ENCODE measurements around the gene CACNA1S. TPM values are rescaled to one million over a fixed set of nuclear protein-coding genes. Genes with fewer than 3 reads are reported as not detected.

Gene CACNA1S
- total and polyA plus RNA-seq, 2 of the 4 experiments (the other 2 are of a cell fraction), result not detected

DNA sequence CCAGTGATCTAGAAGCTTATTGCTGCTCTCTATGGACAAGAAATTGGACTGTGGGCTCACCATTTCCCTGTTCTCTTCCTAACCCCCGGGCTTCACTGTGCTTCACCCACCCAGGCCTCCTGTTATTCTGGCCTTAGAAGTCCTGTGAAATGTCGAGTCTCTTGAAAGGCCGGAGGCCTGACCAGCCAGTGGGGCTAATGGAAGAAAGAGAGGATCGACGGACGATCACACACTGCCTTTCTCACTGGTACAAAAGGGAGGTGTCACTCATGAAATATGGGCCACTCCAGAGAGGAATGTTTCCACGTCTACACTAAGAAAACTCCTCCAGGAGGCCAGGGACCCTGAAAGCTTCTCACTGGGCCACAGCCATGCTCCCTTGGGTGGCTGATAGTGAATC, 36.1 kb downstream of the CACNA1S start:
- Histone ChIP-seq H2AK5ac (ENCODE audit: low read depth, low read length) (no peak overlapping the region), H2BK20ac (ENCODE audit: low read depth, low read length) (no peak overlapping the region), H3K56ac (ENCODE audit: extremely low read depth, insufficient read depth, low read length) (no peak overlapping the region), H4K5ac (ENCODE audit: low read depth, low read length) (no peak overlapping the region), H3K27me3 (ENCODE audit: control insufficient read depth, insufficient read depth, low read length) (peaks cover 74% of the 10 kb centered on the region), H3K14ac (replicated peaks; ENCODE audit: low read depth, low read length) (no peak overlapping the region), H3K4me1 (ENCODE audit: control insufficient read depth, insufficient read depth, low read length) (no peaks in the 10 kb centered on the region), H4K20me1 (ENCODE audit: insufficient read depth, low read length) (no peaks in the 10 kb centered on the region), H2AFZ (replicated peaks; ENCODE audit: low read length, poor library complexity) (no peak overlapping the region), H4K8ac (ENCODE audit: low read depth in 2 of 2, low read length in 2 of 2) (no peak overlapping the region), H3K9me3 (ENCODE audit: control insufficient read depth, insufficient read depth, low read length) (no peaks in the 10 kb centered on the region), H2BK5ac (ENCODE audit: low read depth, low read length, poor library complexity, severe bottlenecking) (no peak overlapping the region), H4K91ac (ENCODE audit: insufficient read depth, low read depth, low read length) (no peak overlapping the region), H3K18ac (ENCODE audit: low read depth, low read length) (no peak overlapping the region), H3K4me3 (ENCODE audit: insufficient read depth, low read depth, low read length) (no peak overlapping the region), H3K9me1 (ENCODE audit: insufficient read depth, low read length) (no peaks in the 10 kb centered on the region), H2AK9ac (replicated peaks; ENCODE audit: low read depth, low read length, poor library complexity) (no peak overlapping the region), H3K27ac (ENCODE audit: insufficient read depth, low read length) (no peak overlapping the region), H3K36me3 (ENCODE audit: control insufficient read depth, insufficient read depth, low read length) (no peaks in the 10 kb centered on the region), H3K4me2 (ENCODE audit: low read depth, low read length) (no peak overlapping the region), H3K9ac (ENCODE audit: low read depth, low read length) (no peak overlapping the region), H2BK15ac (ENCODE audit: low read depth, low read length) (no peak overlapping the region), H3K79me1 (ENCODE audit: low read depth in 1 of 2, low read length in 2 of 2) (no peaks in the 10 kb centered on the region), H3K23ac (ENCODE audit: low read depth, low read length) (no peak overlapping the region), H2BK120ac (ENCODE audit: low read depth, low read length) (no peak overlapping the region), H3K4ac (ENCODE audit: low read depth, low read length) (no peak overlapping the region)
- ChIA-PET CTCF (no interaction called here), POLR2A (ENCODE audit: unreplicated experiment) (no interaction called here)
- BruUV-seq (replicated peaks), result no TSS peak
- intact Hi-C loops (cut with micrococcal nuclease), result no loop called here
- no CpG with 5 or more reads among the region's 7 CpGs for WGBS, 2 experiments (ENCODE audit: extremely low coverage in 2 of 2, insufficient read length in 1 of 2)
- no peak for TF ChIP-seq CHD1 (IDR thresholded peaks at IDR 0.05; ENCODE audit: low read depth, low read length)
- no peak for TF ChIP-seq SMC3 (IDR thresholded peaks at IDR 0.05; ENCODE audit: low read depth, low read length)
- TF ChIP-seq NFE2L2 (IDR thresholded peaks at IDR 0.05; ENCODE audit: low read depth, low read length), result no peak
- no peak for TF ChIP-seq BHLHE40 (IDR thresholded peaks at IDR 0.05; ENCODE audit: low read depth, low read length)
- no peak for TF ChIP-seq RAD21 (IDR thresholded peaks at IDR 0.05; ENCODE audit: low read length)
- TF ChIP-seq MAZ (IDR thresholded peaks at IDR 0.05; ENCODE audit: borderline replicate concordance, low read depth, low read length), result no peak
- TF ChIP-seq POLR2A (IDR thresholded peaks at IDR 0.05; ENCODE audit: low read depth, low read length), result no peak
- no peak for TF ChIP-seq FOS (IDR thresholded peaks at IDR 0.05; ENCODE audit: low read depth, low read length)
- no peak for TF ChIP-seq RFX5 (IDR thresholded peaks at IDR 0.05; ENCODE audit: low read depth, low read length)
- TF ChIP-seq RCOR1 (IDR thresholded peaks at IDR 0.05; ENCODE audit: insufficient replicate concordance, low read length), result no peak
- no peak for TF ChIP-seq USF2 (IDR thresholded peaks at IDR 0.05; ENCODE audit: low read depth, low read length)
- TF ChIP-seq CEBPB (IDR thresholded peaks at IDR 0.05; ENCODE audit: low read depth, low read length), result no peak
- TF ChIP-seq, protein P1, sequence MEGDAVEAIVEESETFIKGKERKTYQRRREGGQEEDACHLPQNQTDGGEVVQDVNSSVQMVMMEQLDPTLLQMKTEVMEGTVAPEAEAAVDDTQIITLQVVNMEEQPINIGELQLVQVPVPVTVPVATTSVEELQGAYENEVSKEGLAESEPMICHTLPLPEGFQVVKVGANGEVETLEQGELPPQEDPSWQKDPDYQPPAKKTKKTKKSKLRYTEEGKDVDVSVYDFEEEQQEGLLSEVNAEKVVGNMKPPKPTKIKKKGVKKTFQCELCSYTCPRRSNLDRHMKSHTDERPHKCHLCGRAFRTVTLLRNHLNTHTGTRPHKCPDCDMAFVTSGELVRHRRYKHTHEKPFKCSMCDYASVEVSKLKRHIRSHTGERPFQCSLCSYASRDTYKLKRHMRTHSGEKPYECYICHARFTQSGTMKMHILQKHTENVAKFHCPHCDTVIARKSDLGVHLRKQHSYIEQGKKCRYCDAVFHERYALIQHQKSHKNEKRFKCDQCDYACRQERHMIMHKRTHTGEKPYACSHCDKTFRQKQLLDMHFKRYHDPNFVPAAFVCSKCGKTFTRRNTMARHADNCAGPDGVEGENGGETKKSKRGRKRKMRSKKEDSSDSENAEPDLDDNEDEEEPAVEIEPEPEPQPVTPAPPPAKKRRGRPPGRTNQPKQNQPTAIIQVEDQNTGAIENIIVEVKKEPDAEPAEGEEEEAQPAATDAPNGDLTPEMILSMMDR (conservative IDR thresholded peaks at IDR 0.05; ENCODE audit: low read depth, low read length), result no peak
- no peak for TF ChIP-seq MAFK (IDR thresholded peaks at IDR 0.05; ENCODE audit: low read depth, low read length)
- no peak for TF ChIP-seq ELK1 (IDR thresholded peaks at IDR 0.05; ENCODE audit: borderline replicate concordance, low read depth, low read length)
- in situ Hi-C loops (cut with MboI; ENCODE audit: low sequenced_read_pairs), result no loop called here
- dilution Hi-C loops (cut with HindIII; ENCODE audit: low sequenced_read_pairs, unreplicated experiment), result no loop called here
- ATAC-seq (ENCODE audit: low read depth), result no peak
- DNase-seq, result no peak

Measured in IMR-90 (cell line).